D341Med (cell line): ENCODE data around the gene BLMH.

ENCODE experiments used
- DNase-seq: peaks from one replicate; pipeline ENCODE4 v3.0.0; 2012; ENCODE audit warnings: low spot score

BLMH gene

DNA sequence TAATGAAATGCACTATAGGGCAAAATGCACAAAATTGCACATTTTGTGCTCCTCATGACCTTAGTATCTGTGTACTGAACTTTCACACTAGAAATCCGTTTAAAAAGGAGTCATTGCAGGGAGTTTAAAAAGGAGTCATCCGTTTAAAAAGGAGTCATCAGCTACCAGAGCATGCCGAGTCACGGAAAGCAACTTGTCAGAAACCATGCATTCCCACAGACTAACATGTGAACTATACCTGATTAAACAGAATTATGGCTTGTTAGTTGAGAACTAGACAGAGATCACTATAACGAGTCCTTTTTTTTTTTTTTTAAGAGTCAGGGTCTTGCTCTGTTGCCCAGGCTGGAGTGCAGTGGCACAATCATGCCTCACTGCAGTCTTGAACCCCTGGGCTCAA lies 92.1 kb downstream of the BLMH start:
- no peak for DNase-seq
